SU-DHL-6 (cell line): Measurements from ENCODE around the gene PLSCR3.

Source experiments
- EZH2phosphoT487 ChIP-seq: fragments of 200-600 bp; sonication (generic), shearing (Covaris generic); conservative IDR thresholded peaks from 2 replicates; pipeline ENCODE4 v1.6.1; 2018; ENCODE audit warnings: mild to moderate bottlenecking, antibody characterized with exemption, low read length, moderate library complexity, mixed read lengths
- TF ChIP-seq, protein P1 (sequence below): fragments of 200-600 bp; sonication (generic); IDR thresholded peaks from one replicate; pipeline ENCODE4 v1.5.1; 2017; ENCODE audit warnings: antibody characterized with exemption, mild to moderate bottlenecking, low read length, moderate library complexity; ENCODE audit not compliant: insufficient read depth, poor library complexity, severe bottlenecking

- TF ChIP-seq, protein P1, sequence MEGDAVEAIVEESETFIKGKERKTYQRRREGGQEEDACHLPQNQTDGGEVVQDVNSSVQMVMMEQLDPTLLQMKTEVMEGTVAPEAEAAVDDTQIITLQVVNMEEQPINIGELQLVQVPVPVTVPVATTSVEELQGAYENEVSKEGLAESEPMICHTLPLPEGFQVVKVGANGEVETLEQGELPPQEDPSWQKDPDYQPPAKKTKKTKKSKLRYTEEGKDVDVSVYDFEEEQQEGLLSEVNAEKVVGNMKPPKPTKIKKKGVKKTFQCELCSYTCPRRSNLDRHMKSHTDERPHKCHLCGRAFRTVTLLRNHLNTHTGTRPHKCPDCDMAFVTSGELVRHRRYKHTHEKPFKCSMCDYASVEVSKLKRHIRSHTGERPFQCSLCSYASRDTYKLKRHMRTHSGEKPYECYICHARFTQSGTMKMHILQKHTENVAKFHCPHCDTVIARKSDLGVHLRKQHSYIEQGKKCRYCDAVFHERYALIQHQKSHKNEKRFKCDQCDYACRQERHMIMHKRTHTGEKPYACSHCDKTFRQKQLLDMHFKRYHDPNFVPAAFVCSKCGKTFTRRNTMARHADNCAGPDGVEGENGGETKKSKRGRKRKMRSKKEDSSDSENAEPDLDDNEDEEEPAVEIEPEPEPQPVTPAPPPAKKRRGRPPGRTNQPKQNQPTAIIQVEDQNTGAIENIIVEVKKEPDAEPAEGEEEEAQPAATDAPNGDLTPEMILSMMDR = no peak
- TF ChIP-seq EZH2phosphoT487 = no peak
These were observed 34.2 kb upstream of the PLSCR3 start, which contains the start of gene SPEM3 for GRCh38 chr17:7428557-7428956.
